GM18909 (cell line): ENCODE data around the gene CCDC126.
A peak's percentile ranks its signal among the peaks of the same experiment; 100 is the strongest.
"Not testable (repeated sequence)": the region's sequence is repeated elsewhere in the genome, so short reads cannot be mapped to it uniquely, and the experiment has no call there.

Source experiments
- ATAC-seq: cut with Tn5 transposase; IDR thresholded peaks from one replicate; pipeline ENCODE4 v1.9.1; 2021; ENCODE audit warnings: mild to moderate bottlenecking; ENCODE audit not compliant: unreplicated experiment, poor library complexity

CCDC126 gene

GRCh38 chr7:23619141-23619540, 22.0 kb downstream of the CCDC126 start:
- no peak for ATAC-seq

GRCh38 chr7:23622506-23622925, 25.3 kb downstream of the CCDC126 start:
- ATAC-seq = no peak

GRCh38 chr7:23628370-23628769, 31.2 kb downstream of the CCDC126 start:
- ATAC-seq = no peak

- no peak for ATAC-seq
Measured at GRCh38 chr7:23633417-23633816, 36.2 kb downstream of the CCDC126 start.

GRCh38 chr7:23645822-23646221, 48.6 kb downstream of the CCDC126 start:
- ATAC-seq = no peak

GRCh38 chr7:23653942-23654341, 56.8 kb downstream of the CCDC126 start:
- ATAC-seq = no peak

GRCh38 chr7:23654508-23654907, 57.3 kb downstream of the CCDC126 start:
- no peak for ATAC-seq

- ATAC-seq = no peak
Measured at GRCh38 chr7:23655433-23655832, 58.3 kb downstream of the CCDC126 start.

- ATAC-seq = no peak
Measured at GRCh38 chr7:23658831-23659427, 61.7 kb downstream of the CCDC126 start.

GRCh38 chr7:23661385-23661784, 64.2 kb downstream of the CCDC126 start:
- ATAC-seq = no peak

GRCh38 chr7:23662124-23662983, 65.2 kb downstream of the CCDC126 start:
- ATAC-seq = no peak

- ATAC-seq = no peak
Measured at GRCh38 chr7:23662984-23663313, 65.8 kb downstream of the CCDC126 start.

GRCh38 chr7:23664122-23664521, 66.9 kb downstream of the CCDC126 start:
- no peak for ATAC-seq

GRCh38 chr7:23672033-23672432, 74.9 kb downstream of the CCDC126 start:
- ATAC-seq = no peak

- peak; percentile 99 for ATAC-seq
Measured at GRCh38 chr7:23679898-23680413, 82.8 kb downstream of the CCDC126 start, which contains the start of gene FAM221A. FAM221A (plus strand) TSS chr7:23680199; CDS start chr7:23680219, 20 bp downstream.

- peak; percentile 39 for ATAC-seq
Measured at GRCh38 chr7:23680414-23681405, 83.5 kb downstream of the CCDC126 start.

- ATAC-seq = not testable (repeated sequence)
Measured at GRCh38 chr7:23684041-23684440, 86.9 kb downstream of the CCDC126 start.

GRCh38 chr7:23685731-23686130, 88.5 kb downstream of the CCDC126 start:
- ATAC-seq = no peak

GRCh38 chr7:23687011-23687410, 89.8 kb downstream of the CCDC126 start:
- no peak for ATAC-seq

- no peak for ATAC-seq
Measured at GRCh38 chr7:23689165-23689564, 92.0 kb downstream of the CCDC126 start.
